NCI-H1930 (cell line): ENCODE results near the gene CDH1.

Experiments
- DNase-seq, 2 experiments: peaks; one replicate each; lab custom pipeline; 2025; lab: John Stamatoyannopoulos, UW

The CDH1 gene

GRCh38 chr16:68857479-68857878 lies 120.4 kb downstream of the CDH1 start:
- DNase-seq = no peak

- DNase-seq = no peak
These were observed 122.7 kb downstream of the CDH1 start for GRCh38 chr16:68859828-68860227.

GRCh38 chr16:68860978-68861892 lies 124.1 kb downstream of the CDH1 start:
- DNase-seq = no peak

- no peak for DNase-seq
These were observed 129.8 kb downstream of the CDH1 start for GRCh38 chr16:68866933-68867332.

- DNase-seq = no peak
These were observed 132.5 kb downstream of the CDH1 start for GRCh38 chr16:68869492-68870088.

GRCh38 chr16:68873635-68874471 lies 136.8 kb downstream of the CDH1 start:
- no peak for DNase-seq

GRCh38 chr16:68875871-68876270 lies 138.8 kb downstream of the CDH1 start:
- no peak for DNase-seq

DNA sequence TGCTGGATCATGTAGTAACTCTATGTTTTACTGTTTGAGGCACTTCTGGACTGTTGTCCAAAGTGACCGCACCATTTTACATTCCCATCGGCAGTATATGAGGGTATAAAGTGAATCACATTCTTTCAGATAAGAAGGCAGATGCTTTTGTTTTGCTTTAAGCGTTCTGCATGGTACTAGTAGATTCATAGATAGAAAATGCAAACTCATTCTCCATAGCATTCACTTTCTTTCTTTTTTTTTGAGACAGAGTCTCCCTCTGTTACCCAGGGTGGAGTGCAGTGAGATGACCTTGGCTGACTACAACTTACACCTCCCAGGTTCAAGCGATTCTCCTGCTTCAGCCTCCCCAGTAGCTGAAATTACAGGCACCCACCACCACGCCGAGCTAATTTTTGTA lies 146.6 kb downstream of the CDH1 start:
- DNase-seq = no peak

DNA sequence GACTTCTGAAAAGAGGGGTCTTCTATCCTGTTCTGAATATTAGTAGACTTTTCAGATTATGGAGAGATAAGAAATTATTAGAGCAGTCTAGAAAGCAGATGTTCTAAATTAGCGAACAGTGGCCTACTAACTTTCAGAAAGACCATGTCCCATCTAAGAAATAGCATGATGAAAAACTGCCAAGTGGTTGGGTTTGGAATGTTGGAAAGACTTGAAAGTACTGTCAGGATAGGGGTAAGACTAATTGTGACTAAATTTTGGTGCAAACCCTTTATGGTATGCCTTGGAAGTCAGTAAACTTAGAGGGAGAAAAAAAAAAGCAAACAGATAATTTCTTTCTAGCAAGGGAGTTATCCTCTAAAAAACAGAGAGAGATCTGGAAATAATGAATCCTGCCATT lies 147.3 kb downstream of the CDH1 start:
- DNase-seq = no peak
